DND-41 (cell line): ENCODE data around the gene SPATA18.

Experiments
- EZH2 ChIP-seq: IDR thresholded peaks from 3 replicates; pipeline ENCODE4 v1.6.1; 2012; ENCODE audit warnings: borderline replicate concordance, low read depth, mild to moderate bottlenecking, moderate library complexity, low read length, inconsistent platforms; ENCODE audit not compliant: severe bottlenecking
- TF ChIP-seq, protein P1 (sequence below): IDR thresholded peaks from 2 replicates; pipeline ENCODE4 v1.5.1; 2012; ENCODE audit warnings: borderline replicate concordance, low read length, moderate library complexity, mild to moderate bottlenecking; ENCODE audit not compliant: poor library complexity, severe bottlenecking; ENCODE audit errors: extremely low read depth

- TF ChIP-seq, protein P1, sequence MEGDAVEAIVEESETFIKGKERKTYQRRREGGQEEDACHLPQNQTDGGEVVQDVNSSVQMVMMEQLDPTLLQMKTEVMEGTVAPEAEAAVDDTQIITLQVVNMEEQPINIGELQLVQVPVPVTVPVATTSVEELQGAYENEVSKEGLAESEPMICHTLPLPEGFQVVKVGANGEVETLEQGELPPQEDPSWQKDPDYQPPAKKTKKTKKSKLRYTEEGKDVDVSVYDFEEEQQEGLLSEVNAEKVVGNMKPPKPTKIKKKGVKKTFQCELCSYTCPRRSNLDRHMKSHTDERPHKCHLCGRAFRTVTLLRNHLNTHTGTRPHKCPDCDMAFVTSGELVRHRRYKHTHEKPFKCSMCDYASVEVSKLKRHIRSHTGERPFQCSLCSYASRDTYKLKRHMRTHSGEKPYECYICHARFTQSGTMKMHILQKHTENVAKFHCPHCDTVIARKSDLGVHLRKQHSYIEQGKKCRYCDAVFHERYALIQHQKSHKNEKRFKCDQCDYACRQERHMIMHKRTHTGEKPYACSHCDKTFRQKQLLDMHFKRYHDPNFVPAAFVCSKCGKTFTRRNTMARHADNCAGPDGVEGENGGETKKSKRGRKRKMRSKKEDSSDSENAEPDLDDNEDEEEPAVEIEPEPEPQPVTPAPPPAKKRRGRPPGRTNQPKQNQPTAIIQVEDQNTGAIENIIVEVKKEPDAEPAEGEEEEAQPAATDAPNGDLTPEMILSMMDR: no peak
- no peak for TF ChIP-seq EZH2
These were observed 60.9 kb downstream of the SPATA18 start for GRCh38 chr4:52111995-52112394.
